Stimulated activated naive CD4-positive, alpha-beta T cell (primary cell): Measurements from ENCODE around the gene SLC16A4.

Source experiments
- DNase-seq, 6 experiments: peaks; one replicate each; lab custom pipeline; 2025; lab: John Stamatoyannopoulos, UW

The SLC16A4 gene

DNA sequence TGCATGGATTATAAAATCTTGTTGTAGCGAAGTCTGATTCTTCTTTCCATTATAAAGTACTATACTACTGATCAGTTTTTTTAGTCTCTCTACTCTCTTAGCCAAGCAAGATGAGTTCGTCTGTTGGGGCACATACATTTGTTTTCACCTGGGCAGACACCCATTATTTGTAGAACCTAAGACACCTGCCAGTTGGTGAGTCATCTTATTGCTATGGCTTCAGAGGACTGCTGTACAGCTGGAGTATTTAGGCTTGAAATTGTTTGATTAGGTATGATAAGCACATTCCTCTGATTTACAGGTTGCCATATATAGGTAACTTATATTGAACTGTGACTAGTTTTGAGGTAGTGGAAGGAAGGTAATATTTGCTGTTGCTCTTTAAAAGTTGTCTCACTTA is 34.4 kb downstream of the SLC16A4 start:
- no peak for DNase-seq

DNA sequence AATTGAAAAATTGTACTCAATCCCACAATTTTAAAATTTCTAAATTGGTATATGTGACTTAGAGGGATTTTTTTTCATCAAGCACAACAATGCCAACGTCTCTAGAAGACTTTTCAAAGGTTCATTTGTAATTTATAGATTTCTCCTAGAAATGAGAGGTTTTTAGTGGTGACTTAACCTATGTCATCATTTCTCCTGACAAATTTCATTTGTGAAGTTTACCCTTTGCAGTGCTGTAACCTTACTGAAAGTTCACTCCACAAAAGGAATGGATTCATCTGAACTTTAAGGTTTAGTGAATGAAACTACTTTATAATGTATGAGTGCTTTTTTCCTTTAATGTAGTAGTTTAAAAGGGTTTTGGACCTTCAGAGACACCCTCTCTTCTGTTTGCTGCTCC is 35.5 kb downstream of the SLC16A4 start:
- DNase-seq = no peak

- no peak for DNase-seq
Observed at GRCh38 chr1:110350360-110350759, 40.5 kb downstream of the SLC16A4 start.

DNA sequence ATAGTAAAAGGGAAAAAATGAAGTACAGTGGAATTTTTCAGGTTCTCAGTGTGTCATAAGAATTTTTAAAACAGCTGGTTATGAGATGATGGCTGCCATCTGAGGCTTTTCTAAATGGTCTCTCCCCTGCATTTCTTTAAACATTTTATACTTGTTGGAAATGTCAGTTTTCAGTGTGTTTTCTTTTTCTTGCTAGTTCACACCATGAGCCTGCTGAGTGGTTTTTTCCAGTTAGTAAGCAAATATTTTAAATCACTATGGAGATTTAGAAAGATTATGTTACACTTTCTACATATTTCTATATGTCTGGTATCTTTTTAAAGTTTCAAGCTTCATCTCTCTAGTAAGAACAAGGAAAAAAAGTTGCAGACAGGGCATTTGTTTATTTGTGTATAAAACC is 42.1 kb downstream of the SLC16A4 start:
- DNase-seq = no peak

- DNase-seq = no peak
Observed at GRCh38 chr1:110348050-110348449, 42.8 kb downstream of the SLC16A4 start.

DNA sequence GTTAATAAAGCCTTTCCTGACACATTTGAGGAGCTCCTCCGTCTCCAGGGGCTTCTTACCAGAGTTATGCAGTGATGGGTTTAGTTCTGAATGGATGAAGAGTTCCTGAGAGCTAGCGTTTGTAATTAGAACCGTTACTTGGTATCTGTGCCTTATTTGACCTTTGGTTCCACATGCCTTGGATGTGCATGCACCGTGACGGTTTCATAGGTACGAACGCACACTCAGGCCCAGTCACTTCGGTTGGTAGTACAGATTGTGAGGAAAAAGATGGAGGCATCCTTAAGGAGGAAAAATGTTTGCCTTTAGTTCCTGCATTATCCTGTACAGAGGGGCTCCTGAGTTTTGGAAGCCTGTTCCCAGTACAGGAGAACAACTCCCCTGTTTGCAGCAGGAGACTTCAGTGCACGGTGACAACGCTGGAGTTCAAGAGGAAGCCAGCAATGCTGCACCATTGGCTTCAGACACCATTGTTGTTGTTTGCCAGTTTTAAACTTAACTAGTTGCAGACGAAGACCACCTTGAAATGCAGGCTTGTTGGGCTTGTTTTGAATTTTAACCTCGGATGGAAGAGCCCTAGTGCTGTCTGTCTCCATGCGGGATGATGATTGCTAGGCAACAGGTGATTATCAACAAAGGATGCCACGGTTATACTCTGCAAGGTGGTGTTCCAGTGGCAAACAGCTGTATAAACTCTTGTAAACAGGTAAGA is 43.5 kb downstream of the SLC16A4 start:
- DNase-seq = no peak

- DNase-seq = no peak
Observed at GRCh38 chr1:110346690-110347089, 44.1 kb downstream of the SLC16A4 start.

DNA sequence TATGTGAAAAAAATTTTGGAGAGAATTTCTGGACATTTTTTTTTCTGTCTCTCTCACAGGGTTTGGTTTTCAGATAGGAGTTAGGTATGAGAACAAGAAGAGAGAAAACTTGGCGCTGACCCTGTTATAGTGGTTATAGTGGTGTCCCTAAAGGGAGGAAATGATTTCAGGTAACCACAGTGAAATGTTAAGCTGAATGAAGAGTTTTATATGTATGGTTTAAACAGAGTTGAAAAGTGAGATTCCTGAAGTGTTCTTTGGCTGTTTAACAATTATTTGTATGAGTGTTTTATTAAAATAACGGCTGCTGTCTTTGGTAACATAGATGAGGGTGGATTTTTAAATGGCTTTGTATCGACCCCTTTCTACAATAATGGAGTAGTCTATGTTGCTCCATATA is 45.3 kb downstream of the SLC16A4 start:
- DNase-seq = no peak

- DNase-seq = no peak
Observed at GRCh38 chr1:110344152-110344551, 46.7 kb downstream of the SLC16A4 start.

DNA sequence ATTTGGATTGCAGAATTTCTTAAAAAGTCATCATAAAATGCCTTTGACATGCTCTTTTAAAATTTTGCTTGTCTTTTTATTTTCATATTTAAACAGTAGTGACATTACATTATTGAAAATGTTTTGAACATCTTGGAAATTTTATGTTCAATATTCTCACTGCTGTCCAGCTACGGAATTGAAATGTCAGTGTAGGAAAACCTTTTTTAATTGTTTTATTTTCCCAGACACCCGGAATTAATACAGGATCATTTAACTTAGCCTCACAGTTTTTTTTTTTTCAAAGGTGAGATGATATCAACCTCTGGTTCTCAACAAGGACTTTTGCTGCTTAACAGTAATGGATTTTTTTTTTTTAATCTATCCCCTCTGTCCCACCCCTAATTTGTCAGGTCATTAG is 47.6 kb downstream of the SLC16A4 start:
- no peak for DNase-seq

DNA sequence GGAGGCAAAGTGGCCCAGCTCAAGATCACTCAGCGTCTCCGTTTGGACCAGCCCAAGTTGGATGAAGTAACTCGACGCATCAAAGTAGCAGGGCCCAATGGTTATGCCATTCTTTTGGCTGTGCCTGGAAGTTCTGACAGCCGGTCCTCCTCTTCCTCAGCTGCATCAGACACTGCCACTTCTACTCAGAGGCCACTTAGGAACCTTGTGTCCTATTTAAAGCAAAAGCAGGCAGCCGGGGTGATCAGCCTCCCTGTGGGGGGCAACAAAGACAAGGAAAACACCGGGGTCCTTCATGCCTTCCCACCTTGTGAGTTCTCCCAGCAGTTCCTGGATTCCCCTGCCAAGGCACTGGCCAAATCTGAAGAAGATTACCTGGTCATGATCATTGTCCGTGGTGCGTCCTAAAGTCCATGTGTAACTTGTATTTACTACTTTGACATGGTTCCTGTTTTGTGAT is 48.9 kb downstream of the SLC16A4 start:
- DNase-seq = no peak

DNA sequence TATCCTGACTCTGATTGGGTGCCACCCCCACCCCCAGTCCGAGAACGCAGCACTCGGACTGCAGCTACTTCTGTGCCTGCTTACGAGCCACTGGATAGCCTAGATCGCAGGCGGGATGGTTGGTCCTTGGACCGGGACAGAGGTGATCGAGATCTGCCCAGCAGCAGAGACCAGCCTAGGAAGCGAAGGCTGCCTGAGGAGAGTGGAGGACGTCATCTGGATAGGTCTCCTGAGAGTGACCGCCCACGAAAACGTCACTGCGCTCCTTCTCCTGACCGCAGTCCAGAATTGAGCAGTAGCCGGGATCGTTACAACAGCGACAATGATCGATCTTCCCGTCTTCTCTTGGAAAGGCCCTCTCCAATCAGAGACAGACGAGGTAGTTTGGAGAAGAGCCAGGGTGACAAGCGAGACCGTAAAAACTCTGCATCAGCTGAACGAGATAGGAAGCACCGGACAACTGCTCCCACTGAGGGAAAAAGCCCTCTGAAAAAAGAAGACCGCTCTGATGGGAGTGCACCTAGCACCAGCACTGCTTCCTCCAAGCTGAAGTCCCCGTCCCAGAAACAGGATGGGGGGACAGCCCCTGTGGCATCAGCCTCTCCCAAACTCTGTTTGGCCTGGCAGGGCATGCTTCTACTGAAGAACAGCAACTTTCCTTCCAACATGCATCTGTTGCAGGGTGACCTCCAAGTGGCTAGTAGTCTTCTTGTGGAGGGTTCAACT is 49.5 kb downstream of the SLC16A4 start:
- DNase-seq = no peak

GRCh38 chr1:110340207-110340468 is 50.7 kb downstream of the SLC16A4 start:
- DNase-seq = peak in 1 of 6 experiments; percentile 3

- DNase-seq = peak in 2 of 6 experiments; percentile 34 to 66
Observed at GRCh38 chr1:110339407-110340206, 51.2 kb downstream of the SLC16A4 start.

DNA sequence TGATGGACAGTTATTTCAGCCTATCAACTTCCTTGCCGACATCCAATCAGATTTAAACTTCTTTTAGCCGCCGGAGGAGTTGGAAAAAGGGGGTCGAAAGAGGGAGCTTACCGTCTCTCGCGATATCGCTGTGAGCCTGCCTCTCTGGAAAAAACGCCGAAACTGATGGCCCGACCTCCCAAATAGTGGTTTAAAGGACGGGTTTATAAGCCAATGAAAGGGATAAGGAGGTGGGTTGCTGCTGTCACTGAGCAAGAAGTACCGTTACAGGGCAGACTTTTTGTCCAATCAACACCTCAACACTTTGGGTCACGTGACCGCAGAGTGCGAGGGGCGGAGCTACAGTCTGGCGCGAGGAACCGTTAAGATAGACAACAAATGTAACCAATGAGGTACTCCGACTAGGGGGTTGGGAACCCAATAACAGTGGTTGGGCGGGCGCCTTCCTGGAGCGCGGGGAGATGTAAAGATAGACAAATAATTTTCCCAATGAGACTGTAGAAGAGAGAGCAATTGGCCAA is 51.9 kb downstream of the SLC16A4 start, which contains the start of gene RBM15:
Gene RBM15, plus strand, starts transcription at position 492 of the 521 bp plus-strand sequence. Its CDS starts 29 bp downstream, at position 521.
- peak; percentile 98 to 100 (median 99) for DNase-seq

GRCh38 chr1:110338309-110338885 is 52.4 kb downstream of the SLC16A4 start:
- peak; percentile 93 to 100 (median 98) for DNase-seq

- DNase-seq = peak in 4 of 6 experiments; percentile 11 to 50 (median 14)
Observed at GRCh38 chr1:110337704-110338308, 53.0 kb downstream of the SLC16A4 start.

DNA sequence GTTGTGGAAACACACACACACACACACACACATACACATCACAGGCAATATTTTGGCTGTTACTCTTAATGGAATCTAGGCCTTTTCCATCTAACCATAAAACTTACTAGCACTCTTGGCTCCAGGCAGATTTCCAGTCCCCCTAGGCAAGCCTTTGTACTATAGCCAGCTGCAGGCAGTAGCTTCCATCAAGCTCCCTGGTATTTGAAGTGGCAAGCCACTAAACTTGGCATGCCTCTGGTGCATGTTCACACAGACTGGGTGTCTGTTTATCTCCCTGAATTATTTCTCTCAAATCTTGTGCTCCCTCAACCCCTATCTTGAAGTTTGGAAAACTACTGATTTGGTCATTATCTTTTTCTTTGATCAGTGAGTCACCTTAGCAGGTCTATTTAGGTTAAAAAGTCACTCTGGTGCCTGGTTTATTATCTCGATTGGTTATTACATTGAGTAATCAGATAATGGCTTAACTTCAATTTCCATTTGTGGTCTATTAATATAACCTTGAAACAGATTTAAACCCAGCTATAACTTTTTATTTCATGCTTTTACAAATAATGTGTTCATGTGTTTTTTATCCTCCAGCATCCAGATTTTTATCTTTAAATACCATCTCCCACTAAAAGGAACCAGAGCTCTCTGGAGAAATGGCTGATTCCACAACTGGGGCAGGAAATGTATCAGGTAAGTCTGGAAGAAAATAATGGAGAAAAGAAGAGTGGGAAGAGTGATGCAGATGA is 54.4 kb downstream of the SLC16A4 start:
- peak in 1 of 6 experiments; percentile 2 for DNase-seq

GRCh38 chr1:110335265-110335664 is 55.6 kb downstream of the SLC16A4 start:
- DNase-seq = no peak

DNA sequence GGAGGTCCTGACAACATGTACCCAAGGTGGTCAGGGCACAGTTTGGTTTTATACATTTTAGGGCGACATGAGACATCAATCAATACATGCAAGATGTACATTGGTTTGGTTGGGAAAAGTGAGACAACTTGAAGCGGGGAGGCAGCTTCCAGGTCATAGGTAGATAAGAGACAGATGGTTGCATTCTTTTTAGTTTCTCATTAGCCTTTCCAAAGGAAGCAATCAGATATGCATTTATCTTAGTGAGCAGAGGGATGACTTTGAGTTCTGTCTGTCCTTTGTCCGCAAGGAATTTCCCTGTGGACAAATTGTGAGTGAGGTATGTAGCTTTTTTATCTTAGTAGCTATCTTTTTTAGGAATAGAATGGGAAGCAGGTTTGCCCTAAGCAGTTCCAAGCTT is 62.1 kb downstream of the SLC16A4 start:
- no peak for DNase-seq

DNA sequence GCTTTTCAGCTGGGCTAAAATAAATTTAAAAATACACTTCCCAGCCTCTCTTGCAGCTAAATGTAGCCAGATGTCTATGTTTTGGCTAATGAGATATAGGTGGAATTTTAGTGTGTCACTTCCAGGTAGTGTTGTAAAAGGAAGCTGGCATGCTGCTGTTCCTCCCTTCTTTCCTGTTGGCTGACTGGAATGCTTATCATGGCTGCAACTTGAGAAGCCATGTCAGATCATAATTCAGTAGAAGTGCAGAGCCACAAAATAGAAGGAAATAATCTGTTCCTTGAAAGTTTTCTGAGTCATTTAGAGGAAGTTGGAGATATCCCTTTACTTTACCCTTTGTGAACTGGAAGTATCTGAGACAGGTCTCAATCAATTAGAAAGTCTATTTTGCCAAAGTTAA is 62.6 kb downstream of the SLC16A4 start:
- DNase-seq = no peak
